Mesodermal cell (in vitro differentiated cells): ENCODE data around the gene FGD1.

Experiments
- H3K27ac ChIP-seq: 2 replicates; pipeline ENCODE4 v1.7.0; 2013; ENCODE audit warnings: mild to moderate bottlenecking, low read depth, low read length, moderate library complexity; ENCODE audit not compliant: severe bottlenecking
- H3K36me3 ChIP-seq: 2 replicates; pipeline ENCODE4 v1.7.1; 2013; ENCODE audit warnings: mild to moderate bottlenecking, low read length, moderate library complexity; ENCODE audit not compliant: control insufficient read depth, insufficient read depth
- H3K4me1 ChIP-seq: one replicate; pipeline ENCODE4 v1.7.1; 2013; ENCODE audit warnings: mild to moderate bottlenecking, low read length; ENCODE audit not compliant: insufficient read depth, control insufficient read depth, poor library complexity, severe bottlenecking
- H3K4me3 ChIP-seq: 2 replicates; pipeline ENCODE4 v1.7.0; 2013; ENCODE audit warnings: low read length, control low read depth, mild to moderate bottlenecking; ENCODE audit not compliant: insufficient read depth, poor library complexity, severe bottlenecking; ENCODE audit errors: extremely low read depth
- H3K9me3 ChIP-seq: 2 replicates; pipeline ENCODE4 v1.7.1; 2013; ENCODE audit warnings: mild to moderate bottlenecking, low read length, moderate library complexity; ENCODE audit not compliant: control insufficient read depth
- WGBS, 2 experiments: methylation state at CpG; one replicate each; pipeline ENCODE4 v1.1.5; 2013; ENCODE audit warnings: missing lambda C conversion rate in 2 of 2; ENCODE audit not compliant: insufficient coverage in 2 of 2; 5-methylcytosine and 5-hydroxymethylcytosine counted together

FGD1 gene

DNA sequence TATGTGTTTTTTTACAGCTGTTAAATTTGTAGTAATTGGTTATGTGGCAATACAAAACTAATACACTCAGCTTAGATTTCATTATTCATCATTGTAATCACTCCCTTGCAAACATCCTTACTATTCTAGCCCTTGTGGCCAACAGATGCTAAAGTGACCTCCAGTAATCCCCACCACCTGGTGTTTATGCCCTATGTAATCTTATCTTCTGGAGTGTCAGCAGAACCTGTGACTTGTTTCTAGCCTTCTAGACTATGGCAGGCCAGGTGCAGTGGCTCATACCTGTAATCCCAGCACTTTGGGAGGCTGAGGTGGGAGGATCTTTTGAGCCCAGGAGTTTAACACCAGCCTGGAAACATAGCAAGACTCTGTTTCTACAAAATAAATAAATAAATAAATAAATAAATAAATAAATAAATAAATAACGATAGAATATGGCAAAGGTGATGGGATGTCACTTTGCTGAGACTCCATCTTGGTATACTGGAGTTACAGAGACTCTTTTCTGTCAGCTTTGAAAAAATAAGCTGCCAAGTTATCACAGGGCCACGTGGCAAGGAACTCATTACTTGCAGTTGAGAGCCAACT is 68.1 kb downstream of the FGD1 start:
- Histone ChIP-seq H3K36me3 (no peaks in the 10 kb centered on the region), H3K4me3 (no peak overlapping the region), H3K9me3 (no peaks in the 10 kb centered on the region), H3K4me1 (no peaks in the 10 kb centered on the region), H3K27ac (no peak overlapping the region)
- 80 to 100% methylated on average over 1 of the region's 2 CpGs for WGBS, 2 experiments

DNA sequence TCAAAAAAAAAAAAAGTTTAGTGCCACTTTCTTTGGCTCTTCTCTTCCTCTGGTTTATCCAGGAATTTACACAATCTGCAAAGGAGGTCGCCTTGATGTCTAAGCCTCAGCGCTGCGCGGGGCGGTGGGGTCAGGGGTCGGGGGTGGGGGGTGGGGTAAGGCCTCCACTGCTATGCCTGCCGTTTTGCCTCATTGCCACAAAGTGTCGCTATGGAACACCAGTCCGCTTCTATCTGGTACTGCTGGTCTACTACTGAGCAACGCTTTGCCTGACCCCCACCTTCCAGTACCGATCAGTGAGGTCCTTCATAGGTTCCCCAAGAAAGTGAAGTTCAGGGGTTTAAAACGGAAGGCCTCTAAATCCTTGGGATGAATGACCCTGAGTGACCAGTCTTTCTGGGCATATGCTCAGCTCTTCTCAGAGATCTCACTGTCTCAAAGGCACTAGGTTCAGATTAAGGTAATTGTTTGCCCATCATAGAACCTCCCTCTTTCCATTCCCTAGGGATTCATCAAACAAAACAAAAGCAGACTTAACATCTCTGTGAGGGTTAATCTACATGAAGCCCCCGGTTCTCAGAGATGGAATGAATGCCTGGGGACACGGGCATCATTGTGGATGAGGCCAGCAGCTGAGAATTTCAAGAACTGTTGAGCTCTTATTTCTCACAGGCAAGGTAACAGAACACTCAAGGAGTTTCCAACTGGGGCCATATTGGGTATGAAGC is 72.7 kb downstream of the FGD1 start:
- H3K4me1 ChIP-seq = no peaks in the 10 kb centered on the region
- H3K9me3 ChIP-seq = no peaks in the 10 kb centered on the region
- no peaks in the 10 kb centered on the region for H3K36me3 ChIP-seq
- no peak overlapping the region for H3K27ac ChIP-seq
- WGBS, 2 experiments = 62 to 64% methylated on average over 3 of the region's 14 CpGs
- no peak overlapping the region for H3K4me3 ChIP-seq

DNA sequence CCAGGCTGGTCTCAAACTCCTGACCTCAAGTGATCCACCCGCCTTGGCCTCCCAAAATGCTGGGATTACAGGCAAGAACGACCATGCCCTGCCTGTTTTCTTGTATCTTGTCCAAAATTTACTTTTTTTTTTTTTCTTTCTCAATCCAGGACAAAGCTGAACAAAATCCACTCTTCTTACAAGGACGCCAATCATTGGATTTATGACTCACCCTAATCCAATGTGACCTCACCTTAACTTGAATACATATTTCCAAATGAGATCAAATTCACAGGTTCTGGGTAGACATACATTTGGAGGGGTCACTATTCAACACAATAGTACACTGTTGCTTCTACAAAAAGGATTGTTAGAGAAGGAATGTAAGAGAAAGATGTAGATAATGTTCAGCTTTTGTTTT is 73.9 kb downstream of the FGD1 start:
- Histone ChIP-seq H3K9me3 (no peaks in the 10 kb centered on the region), H3K36me3 (no peaks in the 10 kb centered on the region), H3K4me3 (no peak overlapping the region), H3K27ac (no peak overlapping the region), H3K4me1 (no peaks in the 10 kb centered on the region)
- 90 to 93% methylated on average over 2 of the region's 3 CpGs for WGBS, 2 experiments

DNA sequence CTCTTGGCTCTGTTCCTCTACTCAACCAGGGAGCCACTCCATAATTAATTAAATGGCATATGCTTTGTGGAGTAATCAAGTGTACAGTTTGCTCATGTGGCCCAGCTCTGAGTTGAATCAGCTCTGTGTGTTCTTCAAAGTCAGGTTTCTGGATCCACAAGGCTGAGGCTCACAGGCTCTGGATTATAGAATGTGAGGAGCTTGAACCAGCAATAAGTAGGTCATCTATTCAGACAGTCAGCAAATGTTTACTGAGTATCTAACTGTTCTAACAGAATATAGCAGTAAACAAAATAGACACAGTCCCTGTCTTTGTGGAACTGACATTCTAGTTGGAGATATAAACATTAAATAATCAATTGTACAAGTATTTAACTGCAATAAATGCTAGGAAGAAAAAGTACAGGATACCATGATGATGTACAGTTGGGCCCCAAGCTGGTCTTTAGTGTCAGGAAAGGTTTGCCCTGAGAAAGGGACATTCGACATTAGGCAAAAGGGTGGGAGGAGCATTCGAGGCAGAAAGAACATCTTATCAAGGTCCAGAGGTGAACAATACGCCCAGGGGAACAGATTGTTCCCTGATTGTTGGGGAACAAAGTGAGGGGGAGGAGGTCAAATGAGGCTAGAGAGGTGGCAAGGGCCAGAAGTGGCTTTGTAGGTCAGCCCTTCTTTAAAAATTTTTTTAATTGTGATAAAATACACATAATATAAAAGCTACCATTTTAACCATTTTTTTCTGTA is 76.3 kb downstream of the FGD1 start:
- Histone ChIP-seq H3K4me1 (no peaks in the 10 kb centered on the region), H3K27ac (no peak overlapping the region), H3K9me3 (no peaks in the 10 kb centered on the region), H3K36me3 (no peaks in the 10 kb centered on the region), H3K4me3 (no peak overlapping the region)
- WGBS, 2 experiments = 83 to 88% methylated on average over 1 to 2 of the region's 3 CpGs

DNA sequence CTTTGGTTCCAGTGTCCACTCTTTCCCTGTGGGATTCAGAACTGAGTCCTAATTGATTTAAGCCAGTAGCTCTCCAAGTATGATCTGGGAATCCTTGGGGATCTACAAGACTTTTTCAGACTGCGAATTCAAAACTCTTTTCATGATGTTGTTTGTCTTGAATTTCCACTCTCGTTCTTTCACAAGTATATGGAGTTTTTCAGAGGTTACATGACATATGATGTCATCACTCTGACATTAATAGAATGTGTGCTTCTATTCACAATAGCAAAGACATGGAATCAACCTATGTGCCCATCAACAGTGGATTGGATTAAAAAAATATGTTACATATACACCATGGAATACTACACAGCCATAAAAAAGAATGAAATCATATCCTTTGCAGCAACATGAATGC is 79.1 kb downstream of the FGD1 start:
- no CpG with 5 or more reads among the region's 2 CpGs for WGBS, 2 experiments
- Histone ChIP-seq H3K27ac (no peak overlapping the region), H3K4me1 (no peaks in the 10 kb centered on the region), H3K9me3 (no peaks in the 10 kb centered on the region), H3K36me3 (no peaks in the 10 kb centered on the region), H3K4me3 (no peak overlapping the region)

DNA sequence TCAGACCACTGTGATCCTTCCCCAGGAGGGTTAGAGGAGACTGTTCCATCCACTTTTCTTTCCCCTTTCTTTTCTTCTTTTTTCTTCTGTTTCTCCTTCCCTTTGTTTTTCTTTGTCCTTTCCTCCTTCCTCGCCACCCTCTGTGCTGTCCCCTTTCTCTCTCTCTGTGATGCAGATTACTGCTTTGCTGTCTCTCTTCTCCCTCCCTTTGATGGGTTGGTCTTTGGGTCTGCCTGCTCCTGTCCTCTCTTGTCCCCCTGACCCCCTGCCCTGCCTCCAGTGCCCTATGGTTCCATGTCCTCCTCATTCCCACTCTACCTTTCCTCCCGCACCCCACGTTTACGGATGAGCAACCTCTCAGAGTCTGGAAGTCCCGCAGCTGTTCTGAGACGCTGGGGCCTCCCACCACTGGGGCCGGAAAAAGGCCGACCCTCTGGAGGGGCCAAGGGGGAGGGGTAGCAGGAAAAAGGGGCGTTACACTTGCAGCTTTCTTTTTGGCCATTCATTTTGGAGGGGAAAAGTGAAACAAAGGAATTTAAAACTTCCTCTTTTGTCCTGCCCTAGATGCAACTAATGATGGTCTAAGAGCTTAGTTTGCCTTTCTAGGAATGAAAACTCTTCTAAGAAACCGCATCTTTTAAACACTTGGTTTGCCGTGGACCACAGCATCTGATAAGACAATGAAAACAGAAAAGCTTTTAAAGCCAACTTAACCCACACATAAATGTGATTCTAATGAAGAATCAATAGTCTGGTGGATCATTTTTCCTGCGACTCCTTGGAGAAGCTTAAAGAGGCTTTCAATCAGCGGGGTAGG is 80.3 kb downstream of the FGD1 start:
- H3K27ac ChIP-seq = no peak overlapping the region
- 30 to 83% methylated on average over 1 to 4 of the region's 13 CpGs for WGBS, 2 experiments
- no peaks in the 10 kb centered on the region for H3K36me3 ChIP-seq
- H3K4me1 ChIP-seq = no peaks in the 10 kb centered on the region
- H3K4me3 ChIP-seq = no peak overlapping the region
- no peaks in the 10 kb centered on the region for H3K9me3 ChIP-seq

DNA sequence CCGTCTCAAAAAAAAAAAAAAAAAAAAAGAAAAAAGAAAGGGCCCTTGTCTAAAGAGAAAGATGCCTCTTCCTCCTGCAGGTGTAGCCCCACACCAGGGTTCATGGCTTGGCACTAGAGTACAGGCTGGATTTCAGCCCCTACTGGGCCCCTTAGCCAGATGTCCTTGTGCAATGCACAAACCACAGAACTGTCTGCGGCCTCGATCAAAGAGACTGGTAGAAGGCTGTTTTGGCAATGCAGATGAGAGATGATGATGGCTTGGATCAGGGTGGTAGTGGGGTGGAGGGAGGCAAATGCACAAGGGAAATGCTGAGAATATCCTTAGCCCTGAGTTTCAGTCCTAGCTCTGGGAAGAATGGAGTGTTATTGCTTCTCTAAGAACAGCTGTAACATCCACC is 82.3 kb downstream of the FGD1 start:
- Histone ChIP-seq H3K9me3 (no peaks in the 10 kb centered on the region), H3K36me3 (no peaks in the 10 kb centered on the region), H3K27ac (no peak overlapping the region), H3K4me3 (no peak overlapping the region), H3K4me1 (no peaks in the 10 kb centered on the region)
- no CpG with 5 or more reads among the region's 3 CpGs for WGBS, 2 experiments

DNA sequence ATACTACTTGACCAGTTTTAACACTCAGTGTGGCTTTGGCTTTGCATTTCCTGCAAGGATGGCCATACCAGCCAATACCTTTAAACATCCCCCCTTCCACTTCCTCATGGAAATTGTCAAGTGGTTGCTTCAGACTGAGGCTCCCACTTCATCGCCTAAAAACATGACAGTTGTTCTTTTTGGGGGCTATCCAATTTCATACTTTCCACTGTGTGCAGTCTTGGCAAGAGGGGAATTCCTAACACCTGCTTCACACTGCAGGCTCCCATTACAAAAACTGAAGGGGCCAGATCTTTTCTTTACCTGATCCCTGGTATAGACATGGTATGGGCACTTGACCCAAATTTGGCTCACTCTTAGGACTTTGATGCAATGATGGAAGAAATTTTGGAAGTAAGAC is 84.3 kb downstream of the FGD1 start:
- H3K9me3 ChIP-seq = no peaks in the 10 kb centered on the region
- H3K36me3 ChIP-seq = no peaks in the 10 kb centered on the region
- H3K4me3 ChIP-seq = no peak overlapping the region
- no peaks in the 10 kb centered on the region for H3K4me1 ChIP-seq
- WGBS, 2 experiments = 100% methylated on average over 1 of the region's 1 CpG
- H3K27ac ChIP-seq = no peak overlapping the region

DNA sequence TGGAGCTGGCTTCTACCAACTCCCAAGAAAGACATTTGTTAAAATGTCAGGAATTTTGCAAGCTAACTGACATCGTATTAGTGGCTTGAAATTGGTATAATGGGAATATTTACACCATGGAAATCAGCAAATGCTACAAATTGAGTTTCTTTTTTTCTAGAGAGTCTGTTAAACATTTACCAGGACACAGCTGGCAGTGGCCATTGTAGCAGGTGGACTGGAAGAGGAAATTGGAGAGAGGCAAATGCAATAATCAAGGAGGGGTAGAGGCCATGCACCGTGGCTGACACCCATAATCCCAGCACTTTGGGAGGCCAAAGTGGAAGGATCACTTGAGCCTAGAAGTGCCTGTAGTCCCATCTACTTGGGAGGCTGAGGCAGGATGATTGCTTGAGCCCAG is 88.8 kb downstream of the FGD1 start:
- Histone ChIP-seq H3K9me3 (no peaks in the 10 kb centered on the region), H3K27ac (no peak overlapping the region)
- WGBS, 2 experiments = no CpG with 5 or more reads among the region's 2 CpGs

DNA sequence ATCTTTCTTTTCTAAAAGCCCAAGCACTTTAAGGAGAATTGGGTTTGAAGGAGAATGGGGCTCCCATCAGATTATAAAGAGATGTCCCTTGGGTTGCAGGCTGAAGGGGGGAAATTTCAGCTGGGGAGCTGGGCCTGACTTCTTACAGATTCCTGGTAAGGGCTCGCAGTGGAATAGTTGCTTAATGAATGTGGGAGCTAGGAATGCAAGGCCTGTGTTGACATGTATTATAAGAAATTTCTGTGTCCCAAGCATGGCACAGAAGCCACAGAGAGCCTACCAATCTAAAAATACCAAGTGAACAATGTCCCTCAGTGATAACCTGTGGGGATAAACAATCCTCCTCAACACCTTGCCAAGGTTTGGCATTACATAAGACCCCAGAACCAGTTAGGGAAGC is 98.9 kb downstream of the FGD1 start:
- H3K27ac ChIP-seq = no peak overlapping the region
- no peaks in the 10 kb centered on the region for H3K36me3 ChIP-seq
- no peaks in the 10 kb centered on the region for H3K4me1 ChIP-seq
- H3K4me3 ChIP-seq = no peak overlapping the region
- H3K9me3 ChIP-seq = no peaks in the 10 kb centered on the region
- WGBS, 2 experiments = 100% methylated on average over 1 of the region's 1 CpG; no CpG with 5 or more reads in 1 of the 2 experiments

More for the DNA sequence above, 88.8 kb downstream of the FGD1 start:
- no peaks in the 10 kb centered on the region for H3K36me3 ChIP-seq
- no peaks in the 10 kb centered on the region for H3K4me1 ChIP-seq
- H3K4me3 ChIP-seq = no peak overlapping the region
